PC-3 (cell line): ENCODE results near the gene NDOR1. TPM values are rescaled to one million over a fixed set of nuclear protein-coding genes. Genes with fewer than 3 reads are reported as not detected.
A peak's percentile ranks its signal among the peaks of the same experiment; 100 is the strongest.

Experiments
- ATAC-seq: fragments of 200-7000 bp; cut with Tn5 transposase; 2 replicates; pipeline ENCODE4 v1.9.1; 2020; ENCODE audit warnings: mild to moderate bottlenecking, moderate library complexity
- BruUV-seq: library from RNA; stranded (reverse); fragments of 400-500 nt; replicated peaks from 2 replicates; lab custom pipeline; 2021; lab: Mats Ljungman, UMichigan
- CTCF ChIA-PET: fragments of 300-600 bp; sonication (Branson Sonifier 250); formaldehyde crosslinking; loops from one replicate; lab custom pipeline; 2022; ENCODE audit warnings: antibody characterized with exemption; lab: Charles Lee
- POLR2A ChIA-PET: fragments of 300-600 bp; sonication (Branson Sonifier 250); formaldehyde crosslinking; loops from one replicate; lab custom pipeline; 2022; ENCODE audit warnings: antibody characterized with exemption; ENCODE audit not compliant: unreplicated experiment; lab: Charles Lee
- DNase-seq: peaks from one replicate; pipeline ENCODE4 v3.0.0-alpha.2; 2015
- H2AFZ ChIP-seq: fragments of 300-600 bp; sonication (generic); 2 replicates; pipeline ENCODE4 v1.6.0; 2016; ENCODE audit warnings: antibody characterized with exemption, low read length
- H3F3A ChIP-seq: fragments of 300-600 bp; sonication (generic); one replicate; pipeline ENCODE4 v1.6.0; 2017; ENCODE audit warnings: antibody characterized with exemption, low read length, control low read depth, mild to moderate bottlenecking; ENCODE audit not compliant: unreplicated experiment
- H3K27ac ChIP-seq: fragments of 300-600 bp; sonication (generic); 2 replicates; pipeline ENCODE4 v1.5.1; 2016; ENCODE audit warnings: mild to moderate bottlenecking, low read length
- H3K27me3 ChIP-seq: fragments of 300-600 bp; sonication (generic); 2 replicates; pipeline ENCODE4 v1.6.1; 2016; ENCODE audit warnings: low read length, mixed read lengths
- H3K36me3 ChIP-seq: fragments of 300-600 bp; sonication (generic); 2 replicates; pipeline ENCODE4 v1.6.1; 2016; ENCODE audit warnings: low read depth, mixed run types, low read length, mixed read lengths
- H3K4me1 ChIP-seq: fragments of 300-600 bp; sonication (generic); 2 replicates; pipeline ENCODE4 v1.5.1; 2016; ENCODE audit warnings: low read length; ENCODE audit not compliant: insufficient read depth
- H3K4me2 ChIP-seq: fragments of 300-600 bp; sonication (generic); 2 replicates; pipeline ENCODE4 v1.6.0; 2016; ENCODE audit warnings: low read length
- H3K4me3 ChIP-seq: fragments of 300-600 bp; sonication (generic); 2 replicates; pipeline ENCODE4 v1.5.1; 2016; ENCODE audit warnings: mild to moderate bottlenecking, low read length, mixed read lengths
- H3K79me2 ChIP-seq: fragments of 300-600 bp; sonication (generic); 2 replicates; pipeline ENCODE4 v1.6.1; 2017; ENCODE audit warnings: low read length, mixed read lengths
- H3K9ac ChIP-seq: fragments of 300-600 bp; sonication (generic); 2 replicates; pipeline ENCODE4 v1.6.0; 2016; ENCODE audit warnings: mild to moderate bottlenecking, low read length
- H3K9me2 ChIP-seq: fragments of 300-600 bp; sonication (generic); replicated peaks from 2 replicates; pipeline ENCODE4 v1.6.1; 2016; ENCODE audit warnings: mixed run types, low read length, mixed read lengths
- H3K9me3 ChIP-seq: fragments of 300-600 bp; sonication (generic); 2 replicates; pipeline ENCODE4 v1.6.1; 2016; ENCODE audit warnings: low read length, mixed read lengths
- H4K20me1 ChIP-seq: fragments of 300-600 bp; sonication (generic); 2 replicates; pipeline ENCODE4 v1.6.1; 2016; ENCODE audit warnings: low read length, mixed read lengths
- EZH2 ChIP-seq: fragments of 300-600 bp; sonication (generic); IDR thresholded peaks from one replicate; pipeline ENCODE4 v1.6.1; 2017; ENCODE audit warnings: antibody characterized with exemption, mild to moderate bottlenecking, low read length; ENCODE audit not compliant: unreplicated experiment
- EZH2phosphoT487 ChIP-seq: fragments of 300-600 bp; sonication (generic); IDR thresholded peaks from 2 replicates; pipeline ENCODE4 v1.6.1; 2018; ENCODE audit warnings: mild to moderate bottlenecking, antibody characterized with exemption, low read length, borderline replicate concordance
- intact Hi-C: fragments of 100-400 bp; cut with micrococcal nuclease; formaldehyde crosslinking; loops from 2 replicates; pipeline ENCODE4 v1.9.0; 2023
- total RNA-seq: library from RNA; depleted of rRNA; stranded (reverse); fragments of >200 nt; gene quantifications from 2 replicates; pipeline ENCODE4 v1.2.3, GENCODE V29; 2014
- TF ChIP-seq, protein P1 (sequence below): fragments of 300-600 bp; sonication (generic); conservative IDR thresholded peaks from 2 replicates; pipeline ENCODE4 v1.5.1; 2017; ENCODE audit warnings: antibody characterized with exemption, low read depth, mild to moderate bottlenecking, low read length

Gene NDOR1
- total RNA-seq, 1 experiment from 2014 or later = 25.7 TPM

GRCh38 chr9:137190315-137190856 lies 15.1 kb upstream of the NDOR1 start:
- peaks cover 45% of the 10 kb centered on the region for H3K79me2 ChIP-seq
- H3K36me3 ChIP-seq = no peaks in the 10 kb centered on the region
- H3K9ac ChIP-seq = no peak overlapping the region
- H3K4me2 ChIP-seq = peak overlapping the region; percentile 96
- BruUV-seq = no TSS peak
- DNase-seq = peak; percentile 32
- no peak overlapping the region for H3K27ac ChIP-seq
- H3K9me3 ChIP-seq = no peaks in the 10 kb centered on the region
- intact Hi-C loops = no loop called here
- H3K4me3 ChIP-seq = peak overlapping the region; percentile 99
- peak; percentile 18; the same call in 1 of the 2 replicates for ATAC-seq
- no peaks in the 10 kb centered on the region for H3K27me3 ChIP-seq
- H3K4me1 ChIP-seq = peaks cover 35% of the 10 kb centered on the region
- H3K9me2 ChIP-seq = no peaks in the 10 kb centered on the region
- no peak overlapping the region for H2AFZ ChIP-seq
- ChIA-PET CTCF (interaction anchor here (0.6 to 1.0 kb wide), 3 partner anchors 33 to 242 kb away, joined by 4 read pairs; partner anchors contain the start of gene RNF224), POLR2A (interaction anchor here (0.7 kb wide), 1 partner anchor 35 kb away, joined by 8 read pairs; no protein-coding TSS in a partner anchor)
- peaks cover 11% of the 10 kb centered on the region for H4K20me1 ChIP-seq
- TF ChIP-seq, protein P1, sequence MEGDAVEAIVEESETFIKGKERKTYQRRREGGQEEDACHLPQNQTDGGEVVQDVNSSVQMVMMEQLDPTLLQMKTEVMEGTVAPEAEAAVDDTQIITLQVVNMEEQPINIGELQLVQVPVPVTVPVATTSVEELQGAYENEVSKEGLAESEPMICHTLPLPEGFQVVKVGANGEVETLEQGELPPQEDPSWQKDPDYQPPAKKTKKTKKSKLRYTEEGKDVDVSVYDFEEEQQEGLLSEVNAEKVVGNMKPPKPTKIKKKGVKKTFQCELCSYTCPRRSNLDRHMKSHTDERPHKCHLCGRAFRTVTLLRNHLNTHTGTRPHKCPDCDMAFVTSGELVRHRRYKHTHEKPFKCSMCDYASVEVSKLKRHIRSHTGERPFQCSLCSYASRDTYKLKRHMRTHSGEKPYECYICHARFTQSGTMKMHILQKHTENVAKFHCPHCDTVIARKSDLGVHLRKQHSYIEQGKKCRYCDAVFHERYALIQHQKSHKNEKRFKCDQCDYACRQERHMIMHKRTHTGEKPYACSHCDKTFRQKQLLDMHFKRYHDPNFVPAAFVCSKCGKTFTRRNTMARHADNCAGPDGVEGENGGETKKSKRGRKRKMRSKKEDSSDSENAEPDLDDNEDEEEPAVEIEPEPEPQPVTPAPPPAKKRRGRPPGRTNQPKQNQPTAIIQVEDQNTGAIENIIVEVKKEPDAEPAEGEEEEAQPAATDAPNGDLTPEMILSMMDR = 0 out of 2 replicates have a peak, but pooled peaks have one; percentile 20
- no peak for TF ChIP-seq EZH2phosphoT487
- no peaks in the 10 kb centered on the region for H3F3A ChIP-seq

DNA sequence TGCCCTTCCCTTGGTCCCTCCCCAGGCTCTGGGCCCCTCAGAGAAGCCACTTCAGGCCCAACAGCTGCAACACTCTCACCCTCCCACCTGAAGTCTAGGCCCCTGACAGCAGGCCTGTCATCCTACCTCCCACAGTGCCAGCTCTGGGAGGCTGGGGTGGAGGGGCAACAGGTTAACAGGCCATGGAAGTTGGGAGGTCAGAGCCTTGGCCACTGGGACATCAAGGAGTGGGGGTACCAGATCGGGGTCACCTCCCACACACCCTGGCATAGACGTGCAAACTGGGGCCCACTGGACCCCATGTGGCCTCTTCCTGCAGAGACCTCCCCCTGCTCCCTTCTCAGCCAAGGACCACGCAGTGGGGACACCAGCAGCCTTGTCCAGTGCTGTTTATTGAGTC lies 14.3 kb upstream of the NDOR1 start:
- Histone ChIP-seq H4K20me1 (peaks cover 11% of the 10 kb centered on the region), H3K27me3 (no peaks in the 10 kb centered on the region), H3K79me2 (peaks cover 38% of the 10 kb centered on the region), H3K9me2 (no peaks in the 10 kb centered on the region), H3K9me3 (no peaks in the 10 kb centered on the region), H3K4me3 (no peak overlapping the region), H3F3A (no peaks in the 10 kb centered on the region), H3K9ac (no peak overlapping the region), H3K27ac (no peak overlapping the region), H2AFZ (no peak overlapping the region), H3K36me3 (no peaks in the 10 kb centered on the region), H3K4me1 (peaks cover 41% of the 10 kb centered on the region), H3K4me2 (no peak overlapping the region)
- TF ChIP-seq, protein P1 = no peak
- TF ChIP-seq EZH2phosphoT487 = no peak
- TF ChIP-seq EZH2 = no peak
- intact Hi-C loops = no loop called here
- ChIA-PET CTCF (no interaction called here), POLR2A (no interaction called here)
- BruUV-seq = no TSS peak
- DNase-seq (no peak), ATAC-seq (no peak)

- ATAC-seq = no peak
- Histone ChIP-seq H3K36me3 (no peaks in the 10 kb centered on the region), H3K4me2 (no peak overlapping the region), H3K79me2 (peaks cover 32% of the 10 kb centered on the region), H3K27me3 (no peaks in the 10 kb centered on the region), H2AFZ (no peak overlapping the region), H3K9me3 (no peaks in the 10 kb centered on the region), H3K4me3 (no peak overlapping the region), H3K9me2 (no peaks in the 10 kb centered on the region), H3K4me1 (peaks cover 35% of the 10 kb centered on the region), H4K20me1 (peaks cover 11% of the 10 kb centered on the region), H3F3A (no peaks in the 10 kb centered on the region), H3K9ac (no peak overlapping the region), H3K27ac (no peak overlapping the region)
- POLR2A ChIA-PET = no interaction called here
- TF ChIP-seq EZH2 = no peak
- TF ChIP-seq, protein P1 = no peak
- TF ChIP-seq EZH2phosphoT487 = no peak
- no peak for DNase-seq
- BruUV-seq = no TSS peak
- CTCF ChIA-PET = no interaction called here
- intact Hi-C loops = no loop called here
Measured at GRCh38 chr9:137191691-137192447, 13.6 kb upstream of the NDOR1 start.
